ENCODE data around the gene MAML2. TPM values are rescaled to one million over a fixed set of nuclear protein-coding genes. Genes with fewer than 3 reads are reported as not detected.

MAML2 gene
- total RNA-seq, 2 experiments from 2014 or later = 0.15 to 1.0 TPM

DNA sequence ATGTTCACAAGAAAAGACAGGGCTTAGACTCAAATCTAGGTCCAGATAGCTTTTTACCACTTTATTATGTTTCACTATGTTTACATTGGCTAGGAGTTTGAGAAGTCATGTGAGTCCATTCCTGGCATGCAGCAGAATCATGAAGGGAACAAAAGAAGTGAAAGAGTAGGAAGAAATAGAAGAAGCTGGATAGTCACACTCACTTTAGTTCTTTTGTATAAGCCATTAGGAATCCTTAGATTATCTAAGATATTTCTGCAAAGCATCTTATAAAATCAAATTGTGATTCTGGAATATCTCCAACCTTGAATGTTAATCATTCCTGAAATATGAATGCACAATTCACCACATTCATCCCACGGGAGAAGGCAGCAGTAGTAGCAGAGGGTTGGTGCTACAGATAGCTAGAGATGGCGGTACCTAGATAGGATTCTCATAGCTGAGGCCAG lies 31.9 kb downstream of the MAML2 start:
- Histone ChIP-seq H3K4me1 (ENCODE audit: insufficient read depth, low read length, poor library complexity, severe bottlenecking) (no peaks in the 10 kb centered on the region), H3K4me3 (ENCODE audit: low read depth, low read length, poor library complexity, severe bottlenecking) (no peak overlapping the region), H2AFZ (ENCODE audit: low read length) (no peak overlapping the region), H3K9me3 (ENCODE audit: low read length) (no peaks in the 10 kb centered on the region), H3K4me2 (ENCODE audit: low read length) (no peak overlapping the region), H3K36me3 (ENCODE audit: insufficient read depth, low read length) (no peaks in the 10 kb centered on the region), H4K20me1 (ENCODE audit: insufficient read depth, low read length) (no peaks in the 10 kb centered on the region), H3K27ac (ENCODE audit: low read depth, low read length, poor library complexity, severe bottlenecking) (no peak overlapping the region), H3K79me2 (ENCODE audit: insufficient read depth, low read depth, low read length) (no peaks in the 10 kb centered on the region), H3K9me2 (ENCODE audit: insufficient read depth, low read length) (no peaks in the 10 kb centered on the region)
- POLR2A ChIA-PET = interaction anchor here (0.6 to 1.4 kb wide), 5 partner anchors 14 to 149 kb away, joined by 3 to 4 read pairs (median 4); no protein-coding TSS in a partner anchor
- no peak for DNase-seq (ENCODE audit: low spot score)
- intact Hi-C loops (cut with micrococcal nuclease; ENCODE audit: unreplicated experiment) = no loop called here
- TF ChIP-seq, protein P1, sequence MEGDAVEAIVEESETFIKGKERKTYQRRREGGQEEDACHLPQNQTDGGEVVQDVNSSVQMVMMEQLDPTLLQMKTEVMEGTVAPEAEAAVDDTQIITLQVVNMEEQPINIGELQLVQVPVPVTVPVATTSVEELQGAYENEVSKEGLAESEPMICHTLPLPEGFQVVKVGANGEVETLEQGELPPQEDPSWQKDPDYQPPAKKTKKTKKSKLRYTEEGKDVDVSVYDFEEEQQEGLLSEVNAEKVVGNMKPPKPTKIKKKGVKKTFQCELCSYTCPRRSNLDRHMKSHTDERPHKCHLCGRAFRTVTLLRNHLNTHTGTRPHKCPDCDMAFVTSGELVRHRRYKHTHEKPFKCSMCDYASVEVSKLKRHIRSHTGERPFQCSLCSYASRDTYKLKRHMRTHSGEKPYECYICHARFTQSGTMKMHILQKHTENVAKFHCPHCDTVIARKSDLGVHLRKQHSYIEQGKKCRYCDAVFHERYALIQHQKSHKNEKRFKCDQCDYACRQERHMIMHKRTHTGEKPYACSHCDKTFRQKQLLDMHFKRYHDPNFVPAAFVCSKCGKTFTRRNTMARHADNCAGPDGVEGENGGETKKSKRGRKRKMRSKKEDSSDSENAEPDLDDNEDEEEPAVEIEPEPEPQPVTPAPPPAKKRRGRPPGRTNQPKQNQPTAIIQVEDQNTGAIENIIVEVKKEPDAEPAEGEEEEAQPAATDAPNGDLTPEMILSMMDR (conservative IDR thresholded peaks at IDR 0.05; ENCODE audit: low read length) = no peak
- no peak for TF ChIP-seq EZH2phosphoT487 (IDR thresholded peaks at IDR 0.05; ENCODE audit: borderline replicate concordance, low read depth, low read length)
- CTCF ChIA-PET (ENCODE audit: unreplicated experiment) = no interaction called here
- no TSS peak for BruUV-seq (replicated peaks)

DNA sequence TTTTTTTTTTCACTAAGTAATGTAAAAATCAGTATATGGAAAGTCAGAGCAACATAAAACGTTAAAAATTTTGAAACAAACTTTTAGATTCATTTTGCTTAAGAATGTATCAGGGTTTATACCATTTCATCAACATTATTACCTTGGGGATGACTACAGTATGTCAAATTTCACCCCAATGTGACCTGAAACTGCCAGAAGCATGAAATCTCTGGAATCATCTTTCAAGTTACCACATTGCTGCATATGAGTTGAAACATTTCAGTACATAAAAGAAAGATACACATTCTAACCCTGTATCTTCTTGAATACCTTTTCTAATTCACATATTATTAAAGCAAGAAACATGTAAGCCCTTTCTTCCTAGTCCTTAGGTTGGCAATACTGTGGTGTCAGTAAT lies 32.8 kb downstream of the MAML2 start:
- H4K20me1 ChIP-seq (ENCODE audit: insufficient read depth, low read length) = no peaks in the 10 kb centered on the region
- CTCF ChIA-PET (ENCODE audit: unreplicated experiment) = no interaction called here
- DNase-seq (ENCODE audit: low spot score) = no peak
- H3K36me3 ChIP-seq (ENCODE audit: insufficient read depth, low read length) = no peaks in the 10 kb centered on the region
- TF ChIP-seq EZH2phosphoT487 (IDR thresholded peaks at IDR 0.05; ENCODE audit: borderline replicate concordance, low read depth, low read length) = no peak
- TF ChIP-seq, protein P1 (conservative IDR thresholded peaks at IDR 0.05; ENCODE audit: low read length) = no peak
- no peaks in the 10 kb centered on the region for H3K9me2 ChIP-seq (ENCODE audit: insufficient read depth, low read length)
- H3K27ac ChIP-seq (ENCODE audit: low read depth, low read length, poor library complexity, severe bottlenecking) = no peak overlapping the region
- H3K9me3 ChIP-seq (ENCODE audit: low read length) = no peaks in the 10 kb centered on the region
- no peaks in the 10 kb centered on the region for H3K79me2 ChIP-seq (ENCODE audit: insufficient read depth, low read depth, low read length)
- no peak overlapping the region for H2AFZ ChIP-seq (ENCODE audit: low read length)
- POLR2A ChIA-PET = interaction anchor here (0.7 to 1.0 kb wide), 3 partner anchors 29 to 314 kb away, joined by 3 to 4 read pairs (median 4); no protein-coding TSS in a partner anchor
- intact Hi-C loops (cut with micrococcal nuclease; ENCODE audit: unreplicated experiment) = no loop called here
- no peaks in the 10 kb centered on the region for H3K4me1 ChIP-seq (ENCODE audit: insufficient read depth, low read length, poor library complexity, severe bottlenecking)
- BruUV-seq (replicated peaks) = no TSS peak
- H3K4me2 ChIP-seq (ENCODE audit: low read length) = no peak overlapping the region
- H3K4me3 ChIP-seq (ENCODE audit: low read depth, low read length, poor library complexity, severe bottlenecking) = no peak overlapping the region

DNA sequence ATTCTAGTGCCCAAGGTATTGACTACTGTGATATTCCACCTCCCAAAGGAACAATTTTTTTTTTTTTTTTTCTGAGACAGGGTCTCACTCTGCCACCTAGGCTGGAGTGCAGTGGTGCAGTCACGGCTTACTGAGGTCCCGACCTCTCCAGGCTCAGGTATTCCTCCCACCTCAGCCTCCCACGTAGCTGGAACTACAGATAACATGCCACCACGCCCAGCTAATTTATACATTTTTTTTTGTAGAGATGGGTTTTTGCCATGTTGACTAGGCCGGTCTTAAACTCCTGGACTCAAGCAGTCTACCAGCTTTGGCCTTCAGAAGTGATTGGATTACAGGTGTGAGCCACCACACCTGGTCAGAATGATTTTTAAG lies 33.4 kb downstream of the MAML2 start:
- no peak overlapping the region for H2AFZ ChIP-seq (ENCODE audit: low read length)
- intact Hi-C loops (cut with micrococcal nuclease; ENCODE audit: unreplicated experiment) = no loop called here
- H3K27ac ChIP-seq (ENCODE audit: low read depth, low read length, poor library complexity, severe bottlenecking) = no peak overlapping the region
- BruUV-seq (replicated peaks) = no TSS peak
- no peak overlapping the region for H3K4me2 ChIP-seq (ENCODE audit: low read length)
- POLR2A ChIA-PET = interaction anchor here (0.7 kb wide), 2 partner anchors 30 to 314 kb away, joined by 3 to 4 read pairs; no protein-coding TSS in a partner anchor
- H3K4me3 ChIP-seq (ENCODE audit: low read depth, low read length, poor library complexity, severe bottlenecking) = no peak overlapping the region
- CTCF ChIA-PET (ENCODE audit: unreplicated experiment) = no interaction called here
- no peaks in the 10 kb centered on the region for H3K36me3 ChIP-seq (ENCODE audit: insufficient read depth, low read length)
- no peaks in the 10 kb centered on the region for H4K20me1 ChIP-seq (ENCODE audit: insufficient read depth, low read length)
- no peaks in the 10 kb centered on the region for H3K4me1 ChIP-seq (ENCODE audit: insufficient read depth, low read length, poor library complexity, severe bottlenecking)
- TF ChIP-seq, protein P1 (conservative IDR thresholded peaks at IDR 0.05; ENCODE audit: low read length) = no peak
- TF ChIP-seq EZH2phosphoT487 (IDR thresholded peaks at IDR 0.05; ENCODE audit: borderline replicate concordance, low read depth, low read length) = no peak
- no peaks in the 10 kb centered on the region for H3K9me3 ChIP-seq (ENCODE audit: low read length)
- DNase-seq (ENCODE audit: low spot score) = no peak
- H3K9me2 ChIP-seq (ENCODE audit: insufficient read depth, low read length) = no peaks in the 10 kb centered on the region
- H3K79me2 ChIP-seq (ENCODE audit: insufficient read depth, low read depth, low read length) = no peaks in the 10 kb centered on the region
